NB4 (cell line): Measurements from ENCODE around the gene EDIL3.

Experiments
- POLR2A ChIP-seq: IDR thresholded peaks from 2 replicates; pipeline ENCODE4 v1.6.1; 2011; ENCODE audit warnings: mild to moderate bottlenecking; ENCODE audit not compliant: insufficient read length; ENCODE audit errors: extremely low read depth
- TF ChIP-seq, protein P1 (sequence below): IDR thresholded peaks from one replicate; pipeline ENCODE4 v1.5.1; 2012; ENCODE audit warnings: low read depth, low read length

DNA sequence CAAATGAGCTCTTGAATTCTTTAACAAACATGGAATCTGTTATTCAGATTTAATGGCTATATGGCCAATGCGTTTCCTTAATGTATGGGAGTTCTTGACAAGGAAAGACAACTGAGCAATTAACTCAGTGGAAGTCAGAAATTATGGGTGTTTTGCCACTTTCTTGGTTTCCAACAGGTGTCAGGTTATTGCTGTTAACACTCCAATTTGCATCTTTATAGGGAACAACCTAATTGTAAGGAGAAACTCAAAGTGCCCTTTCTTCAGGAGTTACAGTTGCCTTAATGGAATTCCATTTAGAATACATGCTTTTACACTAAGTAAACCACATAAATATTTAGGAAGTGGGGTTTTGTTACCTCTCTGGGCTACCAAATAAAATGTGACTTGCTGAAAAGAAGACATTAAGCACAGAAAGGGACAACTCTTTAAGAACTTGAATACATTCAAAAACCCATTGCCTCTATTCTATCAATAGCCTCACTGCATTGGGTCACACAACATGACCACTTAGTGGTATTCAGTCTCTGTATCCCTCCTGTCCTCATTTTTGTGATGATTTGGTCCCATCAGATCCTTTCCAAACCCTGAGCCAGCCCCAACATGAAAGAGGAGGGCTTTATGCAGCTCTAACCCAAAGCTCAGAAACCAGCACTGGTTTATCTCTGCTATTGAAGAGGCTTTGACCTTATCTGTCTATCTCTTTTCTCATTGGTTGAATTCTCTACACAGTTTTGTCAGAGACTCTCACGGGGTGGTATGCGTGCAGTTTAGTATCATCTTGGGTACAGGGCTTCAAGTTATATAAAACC is 118.7 kb downstream of the EDIL3 start:
- TF ChIP-seq, protein P1, sequence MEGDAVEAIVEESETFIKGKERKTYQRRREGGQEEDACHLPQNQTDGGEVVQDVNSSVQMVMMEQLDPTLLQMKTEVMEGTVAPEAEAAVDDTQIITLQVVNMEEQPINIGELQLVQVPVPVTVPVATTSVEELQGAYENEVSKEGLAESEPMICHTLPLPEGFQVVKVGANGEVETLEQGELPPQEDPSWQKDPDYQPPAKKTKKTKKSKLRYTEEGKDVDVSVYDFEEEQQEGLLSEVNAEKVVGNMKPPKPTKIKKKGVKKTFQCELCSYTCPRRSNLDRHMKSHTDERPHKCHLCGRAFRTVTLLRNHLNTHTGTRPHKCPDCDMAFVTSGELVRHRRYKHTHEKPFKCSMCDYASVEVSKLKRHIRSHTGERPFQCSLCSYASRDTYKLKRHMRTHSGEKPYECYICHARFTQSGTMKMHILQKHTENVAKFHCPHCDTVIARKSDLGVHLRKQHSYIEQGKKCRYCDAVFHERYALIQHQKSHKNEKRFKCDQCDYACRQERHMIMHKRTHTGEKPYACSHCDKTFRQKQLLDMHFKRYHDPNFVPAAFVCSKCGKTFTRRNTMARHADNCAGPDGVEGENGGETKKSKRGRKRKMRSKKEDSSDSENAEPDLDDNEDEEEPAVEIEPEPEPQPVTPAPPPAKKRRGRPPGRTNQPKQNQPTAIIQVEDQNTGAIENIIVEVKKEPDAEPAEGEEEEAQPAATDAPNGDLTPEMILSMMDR: no peak
- TF ChIP-seq POLR2A: no peak
